Sciatic nerve (tissue), 2 donors: ENCODE data around the gene TMEM18. TPM values are rescaled to one million over a fixed set of nuclear protein-coding genes. Genes with fewer than 3 reads are reported as not detected.
"Not testable (repeated sequence)": the region's sequence is repeated elsewhere in the genome, so short reads cannot be mapped to it uniquely, and the experiment has no call there.

Experiments
- ATAC-seq: fragments of 200-7000 bp; cut with Tn5 transposase; one replicate; pipeline ENCODE4 v1.9.1; 2020; ENCODE audit warnings: mild to moderate bottlenecking, moderate library complexity
- DNase-seq: peaks from one replicate; pipeline ENCODE4 v3.0.0-alpha.2; 2020; ENCODE audit warnings: low spot score
- intact Hi-C: fragments of 100-400 bp; cut with DNase I; formaldehyde crosslinking; loops from one replicate; pipeline ENCODE4 v1.14.2; 2022
- total RNA-seq: library from RNA; stranded (reverse); fragmentation: NEBNext Ultra II Directional; extraction: Animal tissue kit (Norgen Biotek cat#: 25700); gene quantifications from one replicate; pipeline ENCODE4 v1.2.1, GENCODE V29; 2021
- donor health status: DM: no; HTN: no; CAD: no.
- donor health status: DM: no; HTN: no; CAD: no.

TMEM18 gene
- 27.0 TPM for total RNA-seq

- ATAC-seq (peak; percentile 92), DNase-seq (peak; percentile 96)
- intact Hi-C loops = no loop called here
These were observed at the start of gene TMEM18 for GRCh38 chr2:677056-677958. Gene TMEM18 (minus strand): TSS chr2:677406. CDS start chr2:677345, 61 bp downstream.

- ATAC-seq (no peak), DNase-seq (no peak)
- intact Hi-C loops = no loop called here
These were observed 49.0 kb upstream of the TMEM18 start for GRCh38 chr2:726169-726568.

GRCh38 chr2:725468-725867 is 48.3 kb upstream of the TMEM18 start:
- ATAC-seq (no peak), DNase-seq (no peak)
- intact Hi-C loops = no loop called here

- DNase-seq (no peak), ATAC-seq (no peak)
- intact Hi-C loops = no loop called here
These were observed 46.6 kb upstream of the TMEM18 start for GRCh38 chr2:723761-724160.

GRCh38 chr2:720842-721241 is 43.6 kb upstream of the TMEM18 start:
- intact Hi-C loops = no loop called here
- DNase-seq = no peak
- no peak for ATAC-seq

GRCh38 chr2:719734-720133 is 42.5 kb upstream of the TMEM18 start:
- intact Hi-C loops = no loop called here
- ATAC-seq (no peak), DNase-seq (no peak)

GRCh38 chr2:719191-719590 is 42.0 kb upstream of the TMEM18 start:
- DNase-seq (no peak), ATAC-seq (no peak)
- intact Hi-C loops = no loop called here

- DNase-seq = no peak
- intact Hi-C loops = no loop called here
These were observed 40.5 kb upstream of the TMEM18 start for GRCh38 chr2:717661-718060.

GRCh38 chr2:715854-716560 is 38.8 kb upstream of the TMEM18 start:
- intact Hi-C loops = no loop called here
- ATAC-seq (peak; percentile 64), DNase-seq (no peak)

More at GRCh38 chr2:717661-718060, 40.5 kb upstream of the TMEM18 start:
- ATAC-seq = no peak

GRCh38 chr2:715038-715437 is 37.8 kb upstream of the TMEM18 start:
- DNase-seq = no peak
- intact Hi-C loops = no loop called here
- ATAC-seq = no peak

- DNase-seq (no peak), ATAC-seq (peak; percentile 55)
- intact Hi-C loops = no loop called here
These were observed 37.0 kb upstream of the TMEM18 start for GRCh38 chr2:714005-714741.

GRCh38 chr2:710867-711665 is 33.9 kb upstream of the TMEM18 start:
- no peak for DNase-seq
- intact Hi-C loops = no loop called here
- no peak for ATAC-seq

- intact Hi-C loops = no loop called here
- peak; percentile 65 for ATAC-seq
- no peak for DNase-seq
These were observed 32.0 kb upstream of the TMEM18 start for GRCh38 chr2:709138-709765.

GRCh38 chr2:708667-709066 is 31.5 kb upstream of the TMEM18 start:
- peak; percentile 66 for ATAC-seq
- intact Hi-C loops = no loop called here
- DNase-seq = no peak

- DNase-seq = no peak
- intact Hi-C loops = no loop called here
These were observed 28.8 kb upstream of the TMEM18 start for GRCh38 chr2:705971-706511.

GRCh38 chr2:702765-703164 is 25.6 kb upstream of the TMEM18 start:
- DNase-seq, intact Hi-C loops, ATAC-seq: not testable (repeated sequence)

More at GRCh38 chr2:705971-706511, 28.8 kb upstream of the TMEM18 start:
- no peak for ATAC-seq

GRCh38 chr2:696999-697627 is 19.9 kb upstream of the TMEM18 start:
- DNase-seq (no peak), ATAC-seq (no peak)
- intact Hi-C loops = no loop called here

- intact Hi-C loops = no loop called here
- ATAC-seq (peak; percentile 59), DNase-seq (no peak)
These were observed 19.3 kb upstream of the TMEM18 start for GRCh38 chr2:696463-696862.
